Kidney (tissue), 14 donors: ENCODE results near the gene FSTL1. TPM values are rescaled to one million over a fixed set of nuclear protein-coding genes. Genes with fewer than 3 reads are reported as not detected.

Experiments
- DNase-seq, 5 donors: peaks; one replicate each; pipeline ENCODE4 v3.0.0-alpha.2; 2013 to 2020
- FAIRE-seq: peaks from 2 replicates; lab custom pipeline; 2012; peaks lifted over from hg19 to GRCh38; lab: Jason Lieb, UNC
- H3K27ac ChIP-seq, 2 donors: one replicate each; pipeline ENCODE4 v1.7.0; 2013; ENCODE audit warnings: low read depth in 2 of 2, low read length in 2 of 2, inconsistent platforms in 1 of 2
- H3K27me3 ChIP-seq: one replicate; pipeline ENCODE4 v1.7.1; 2013; ENCODE audit warnings: low read length, inconsistent platforms; ENCODE audit not compliant: control insufficient read depth, insufficient read depth
- H3K36me3 ChIP-seq, 3 donors: one replicate each; pipeline versions ENCODE4 v1.7.0 to v1.7.1; 2013; ENCODE audit warnings: low read length in 3 of 3, control low read depth in 1 of 3, inconsistent platforms in 1 of 3; ENCODE audit not compliant: insufficient read depth in 3 of 3, control insufficient read depth in 2 of 3
- H3K4me1 ChIP-seq, 3 donors: one replicate each; pipeline versions ENCODE4 v1.7.0 to v1.7.1; 2013; ENCODE audit warnings: low read length in 3 of 3, inconsistent platforms in 1 of 3, low read depth in 1 of 3; ENCODE audit not compliant: control insufficient read depth in 2 of 3, insufficient read depth in 2 of 3
- H3K4me3 ChIP-seq, 3 donors: one replicate each; pipeline versions ENCODE4 v1.7.0 to v1.8.1; 2013; ENCODE audit warnings: low read length in 3 of 3, control low read depth in 1 of 3, inconsistent platforms in 1 of 3
- H3K9ac ChIP-seq, 3 donors: one replicate each; pipeline versions ENCODE4 v1.7.0 to v1.7.1; 2013; ENCODE audit warnings: low read length in 3 of 3, control low read depth in 1 of 3, inconsistent platforms in 1 of 3
- H3K9me3 ChIP-seq, 3 donors: one replicate each; pipeline versions ENCODE4 v1.7.0 to v1.7.1; 2013; ENCODE audit warnings: low read length in 3 of 3, control low read depth in 1 of 3, inconsistent platforms in 1 of 3; ENCODE audit not compliant: control insufficient read depth in 2 of 3, insufficient read depth in 1 of 3
- intact Hi-C: fragments of 100-400 bp; cut with DNase I; formaldehyde crosslinking; loops from one replicate; pipeline ENCODE4 v1.11.1; 2022
- polyA plus RNA-seq: library from polyadenylated mRNA; stranded (reverse); fragments of 350-450 nt; fragmentation: Illumina TruSeq; extraction: RNeasy Lipid Tissue Mini Kit (QIAGEN cat#74804); gene quantifications from one replicate; pipeline ENCODE4 v1.2.3, GENCODE V29; 2014; ENCODE audit warnings: low read depth, low replicate concordance; ENCODE audit not compliant: insufficient read depth
- total RNA-seq: library from RNA; stranded (reverse); fragmentation: NEBNext Ultra II Directional; extraction: Animal tissue kit (Norgen Biotek cat#: 25700); gene quantifications from one replicate; pipeline ENCODE4 v1.2.1, GENCODE V29; 2021
- TF ChIP-seq, protein P1 (sequence below): IDR thresholded peaks from 3 replicates; pipeline ENCODE4 v1.5.1; 2012; ENCODE audit warnings: mild to moderate bottlenecking, moderate library complexity, borderline replicate concordance; ENCODE audit not compliant: insufficient read depth; ENCODE audit errors: extremely low read depth
- donor health status: control.
- donor health status: control.
- donor health status: control.
- donor health status: control.
- donor health status: control.
- donor health status: DM: yes; HTN: yes; CAD: no.
- donor health status: Normal renal cell carcinoma (clear cell type).

FSTL1 gene
- total and polyA plus RNA-seq, 2 donors from 2014 or later: 31.1 to 193 TPM

DNA sequence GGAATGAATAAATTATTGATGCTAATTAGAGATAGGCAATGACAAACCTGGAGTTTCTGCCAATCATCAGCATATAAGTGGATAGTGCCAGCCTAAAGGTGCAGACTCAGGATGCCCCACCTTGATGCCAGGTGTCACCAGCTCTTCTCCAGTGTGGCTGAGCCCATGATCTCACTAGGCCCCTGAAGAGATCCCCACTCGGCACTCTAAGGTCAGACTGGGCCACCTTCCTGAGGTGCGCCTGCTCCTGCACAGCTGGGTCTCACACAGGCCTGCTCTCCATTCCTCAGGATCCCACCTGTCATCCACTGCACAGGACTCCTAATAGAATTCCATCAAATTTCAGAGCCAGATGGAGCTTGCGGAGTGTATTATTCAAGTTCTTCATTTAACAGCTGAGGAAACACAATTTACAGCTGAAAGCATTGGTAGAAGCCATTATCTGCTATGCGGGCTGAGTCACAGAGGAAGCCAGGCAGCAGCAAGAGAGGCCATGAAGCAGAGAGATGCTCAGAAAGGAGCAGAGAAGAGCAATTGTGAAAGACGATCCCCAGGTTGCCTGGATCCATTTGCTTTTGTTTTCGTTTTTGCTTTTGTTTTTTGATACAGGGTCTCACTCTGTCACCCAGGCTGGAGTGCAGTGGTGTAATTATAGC lies 25.1 kb upstream of the FSTL1 start:
- Histone ChIP-seq H3K4me3 (no peak overlapping the region), H3K27me3 (no peaks in the 10 kb centered on the region), H3K9me3 (no peaks in the 10 kb centered on the region), H3K27ac (no peak overlapping the region), H3K4me1 (no peaks in the 10 kb centered on the region), H3K36me3 (no peaks in the 10 kb centered on the region), H3K9ac (no peak overlapping the region)
- TF ChIP-seq, protein P1, sequence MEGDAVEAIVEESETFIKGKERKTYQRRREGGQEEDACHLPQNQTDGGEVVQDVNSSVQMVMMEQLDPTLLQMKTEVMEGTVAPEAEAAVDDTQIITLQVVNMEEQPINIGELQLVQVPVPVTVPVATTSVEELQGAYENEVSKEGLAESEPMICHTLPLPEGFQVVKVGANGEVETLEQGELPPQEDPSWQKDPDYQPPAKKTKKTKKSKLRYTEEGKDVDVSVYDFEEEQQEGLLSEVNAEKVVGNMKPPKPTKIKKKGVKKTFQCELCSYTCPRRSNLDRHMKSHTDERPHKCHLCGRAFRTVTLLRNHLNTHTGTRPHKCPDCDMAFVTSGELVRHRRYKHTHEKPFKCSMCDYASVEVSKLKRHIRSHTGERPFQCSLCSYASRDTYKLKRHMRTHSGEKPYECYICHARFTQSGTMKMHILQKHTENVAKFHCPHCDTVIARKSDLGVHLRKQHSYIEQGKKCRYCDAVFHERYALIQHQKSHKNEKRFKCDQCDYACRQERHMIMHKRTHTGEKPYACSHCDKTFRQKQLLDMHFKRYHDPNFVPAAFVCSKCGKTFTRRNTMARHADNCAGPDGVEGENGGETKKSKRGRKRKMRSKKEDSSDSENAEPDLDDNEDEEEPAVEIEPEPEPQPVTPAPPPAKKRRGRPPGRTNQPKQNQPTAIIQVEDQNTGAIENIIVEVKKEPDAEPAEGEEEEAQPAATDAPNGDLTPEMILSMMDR: no peak
- FAIRE-seq (no peak), DNase-seq (no peak)
- intact Hi-C loops: no loop called here

DNA sequence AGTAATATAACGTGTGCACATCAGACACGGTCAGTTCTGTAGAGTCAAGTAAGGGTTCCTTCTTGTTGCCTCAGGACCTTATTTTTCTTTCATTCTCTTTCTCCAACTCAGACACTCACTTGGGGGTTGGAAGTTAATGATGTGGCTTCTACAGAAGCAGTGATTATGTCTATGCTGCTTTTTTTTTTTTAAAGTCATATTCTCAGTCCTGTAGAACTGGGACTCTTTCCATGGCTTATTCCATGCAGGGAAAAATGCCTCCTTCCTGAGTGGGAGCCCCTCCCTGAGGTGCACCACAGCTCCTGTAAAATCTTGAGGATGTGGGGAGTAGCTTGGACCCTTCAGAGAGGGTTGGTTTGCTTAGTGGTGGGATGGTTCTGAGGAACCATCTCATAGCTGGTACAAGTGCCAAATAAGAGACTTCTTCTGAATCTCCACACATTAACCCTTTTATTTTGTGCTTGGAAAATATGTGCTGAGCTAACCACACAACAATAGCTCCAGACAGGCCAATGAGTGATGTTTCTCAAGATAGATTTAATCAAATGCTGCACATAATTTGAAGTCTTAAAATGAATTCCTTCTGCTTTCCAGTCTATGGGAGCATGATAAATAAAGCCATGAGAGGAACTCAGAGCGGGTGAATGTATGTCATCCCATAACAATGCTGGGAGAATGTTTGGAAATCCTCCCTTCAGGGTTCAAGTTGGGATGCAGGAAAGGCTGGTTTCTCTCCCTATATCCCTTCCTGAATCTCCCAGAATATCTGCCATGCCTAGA lies 23.3 kb upstream of the FSTL1 start:
- H3K9me3 ChIP-seq: no peaks in the 10 kb centered on the region
- H3K4me1 ChIP-seq: no peaks in the 10 kb centered on the region
- H3K9ac ChIP-seq: no peak overlapping the region
- FAIRE-seq: no peak
- no peak overlapping the region for H3K27ac ChIP-seq
- no peak for DNase-seq
- H3K27me3 ChIP-seq: no peaks in the 10 kb centered on the region
- no peak overlapping the region for H3K4me3 ChIP-seq
- TF ChIP-seq, protein P1: no peak
- intact Hi-C loops: no loop called here
- H3K36me3 ChIP-seq: no peaks in the 10 kb centered on the region

DNA sequence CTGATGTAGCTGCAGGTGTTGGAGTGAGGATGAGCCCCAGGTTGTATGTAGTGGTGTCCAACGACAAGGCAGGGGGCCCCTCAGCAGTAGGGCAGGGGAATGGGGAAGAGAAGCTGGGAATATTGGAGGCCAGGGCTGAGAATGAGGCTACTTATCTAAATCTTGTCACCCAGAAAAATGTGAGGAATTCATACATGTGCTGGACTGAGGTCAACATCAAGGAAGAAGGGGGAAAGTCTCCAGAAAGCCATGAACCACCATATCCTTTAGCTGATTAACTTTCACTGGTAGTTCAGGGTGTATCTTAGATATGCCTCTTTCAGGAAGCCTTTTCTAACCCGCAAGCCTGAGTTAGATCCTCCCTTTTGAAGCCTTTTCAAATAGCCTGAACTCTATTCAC lies 22.6 kb upstream of the FSTL1 start:
- Histone ChIP-seq H3K27ac (no peak overlapping the region), H3K27me3 (no peaks in the 10 kb centered on the region), H3K9me3 (no peaks in the 10 kb centered on the region), H3K4me1 (no peaks in the 10 kb centered on the region), H3K4me3 (no peak overlapping the region), H3K36me3 (no peaks in the 10 kb centered on the region), H3K9ac (no peak overlapping the region)
- intact Hi-C loops: no loop called here
- FAIRE-seq: no peak
- TF ChIP-seq, protein P1: no peak
- no peak for DNase-seq
